MM.1S (cell line): Measurements from ENCODE around the gene CTCF.

ENCODE experiments used
- EZH2phosphoT487 ChIP-seq: fragments of 300-600 bp; sonication (generic); IDR thresholded peaks from 2 replicates; pipeline ENCODE4 v1.6.1; 2018; ENCODE audit warnings: antibody characterized with exemption, low read length
- TF ChIP-seq, protein P1 (sequence below): fragments of 300-600 bp; sonication (generic); IDR thresholded peaks from 2 replicates; pipeline ENCODE4 v1.5.1; 2016; ENCODE audit warnings: antibody characterized with exemption, low read length, mixed read lengths

DNA sequence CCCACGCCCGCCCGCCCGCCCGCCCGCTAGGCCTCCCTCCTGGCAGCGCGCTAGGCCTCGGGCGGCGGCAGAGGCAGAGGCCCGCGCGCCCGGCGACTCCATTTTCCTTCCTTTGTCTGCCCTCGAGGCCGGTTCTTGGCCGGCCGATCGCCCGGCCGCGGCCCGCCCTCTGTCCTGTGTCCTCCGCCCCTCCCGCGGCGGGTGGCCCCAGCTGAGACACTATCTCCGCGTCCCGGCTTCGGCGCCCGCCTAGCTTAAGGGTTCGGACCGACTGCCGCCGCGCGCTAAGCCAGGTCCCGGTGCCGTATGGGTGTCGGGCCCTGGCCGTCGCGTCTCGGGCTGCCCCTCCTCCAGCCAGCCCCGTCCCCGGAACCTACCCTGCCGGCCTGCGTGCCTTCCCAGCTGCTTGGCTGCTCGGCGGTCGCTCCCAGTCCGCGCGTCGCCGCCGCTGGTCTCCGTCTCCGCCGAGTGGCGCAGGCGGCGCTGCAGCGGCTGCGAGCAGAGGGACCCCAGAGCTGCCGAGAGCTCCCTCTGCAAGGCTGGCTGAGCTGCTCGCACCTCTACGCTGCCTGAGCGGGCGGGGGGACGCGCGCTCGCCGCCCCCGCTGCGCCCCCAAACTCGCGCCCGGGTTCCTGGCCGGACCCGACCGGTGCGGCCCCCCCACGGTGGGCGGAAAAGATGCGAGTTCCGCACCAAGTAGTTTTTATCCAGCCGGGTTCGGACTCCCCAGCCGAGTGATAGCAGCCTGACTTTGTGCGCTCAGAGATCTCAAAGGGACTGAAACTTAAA lies 787 bp downstream of the CTCF start:
- TF ChIP-seq EZH2phosphoT487, result no peak
- TF ChIP-seq, protein P1, sequence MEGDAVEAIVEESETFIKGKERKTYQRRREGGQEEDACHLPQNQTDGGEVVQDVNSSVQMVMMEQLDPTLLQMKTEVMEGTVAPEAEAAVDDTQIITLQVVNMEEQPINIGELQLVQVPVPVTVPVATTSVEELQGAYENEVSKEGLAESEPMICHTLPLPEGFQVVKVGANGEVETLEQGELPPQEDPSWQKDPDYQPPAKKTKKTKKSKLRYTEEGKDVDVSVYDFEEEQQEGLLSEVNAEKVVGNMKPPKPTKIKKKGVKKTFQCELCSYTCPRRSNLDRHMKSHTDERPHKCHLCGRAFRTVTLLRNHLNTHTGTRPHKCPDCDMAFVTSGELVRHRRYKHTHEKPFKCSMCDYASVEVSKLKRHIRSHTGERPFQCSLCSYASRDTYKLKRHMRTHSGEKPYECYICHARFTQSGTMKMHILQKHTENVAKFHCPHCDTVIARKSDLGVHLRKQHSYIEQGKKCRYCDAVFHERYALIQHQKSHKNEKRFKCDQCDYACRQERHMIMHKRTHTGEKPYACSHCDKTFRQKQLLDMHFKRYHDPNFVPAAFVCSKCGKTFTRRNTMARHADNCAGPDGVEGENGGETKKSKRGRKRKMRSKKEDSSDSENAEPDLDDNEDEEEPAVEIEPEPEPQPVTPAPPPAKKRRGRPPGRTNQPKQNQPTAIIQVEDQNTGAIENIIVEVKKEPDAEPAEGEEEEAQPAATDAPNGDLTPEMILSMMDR, result peak; percentile 19
